Fibroblast of the aortic adventitia (primary cell): ENCODE data around the gene ZNF485. TPM values are rescaled to one million over a fixed set of nuclear protein-coding genes. Genes with fewer than 3 reads are reported as not detected.

Experiments
- DNase-seq: peaks from one replicate; pipeline ENCODE4 v3.0.0-alpha.2; 2010; ENCODE audit warnings: low read depth
- H3K4me3 ChIP-seq: 2 replicates; pipeline ENCODE4 v1.5.1; 2011; ENCODE audit warnings: low read depth, mild to moderate bottlenecking, control low read depth, low read length, moderate library complexity
- CTCF ChIP-seq: IDR thresholded peaks from 2 replicates; pipeline ENCODE4 v1.5.1; 2011; ENCODE audit warnings: mild to moderate bottlenecking, low read length, control low read depth, inconsistent platforms; ENCODE audit not compliant: insufficient read depth
- total RNA-seq: library from RNA; depleted of rRNA; stranded (reverse); fragments of >200 nt; gene quantifications from 2 replicates; pipeline ENCODE4 v1.2.3, GENCODE V29; 2012; ENCODE audit warnings: low replicate concordance

The ZNF485 gene
- total RNA-seq, 1 donor: 3.8 TPM

- no peak for DNase-seq
- peak overlapping the region; percentile 79 for H3K4me3 ChIP-seq
- TF ChIP-seq CTCF: no peak
Measured at GRCh38 chr10:43605850-43606322, 352 bp upstream of the ZNF485 start.

DNA sequence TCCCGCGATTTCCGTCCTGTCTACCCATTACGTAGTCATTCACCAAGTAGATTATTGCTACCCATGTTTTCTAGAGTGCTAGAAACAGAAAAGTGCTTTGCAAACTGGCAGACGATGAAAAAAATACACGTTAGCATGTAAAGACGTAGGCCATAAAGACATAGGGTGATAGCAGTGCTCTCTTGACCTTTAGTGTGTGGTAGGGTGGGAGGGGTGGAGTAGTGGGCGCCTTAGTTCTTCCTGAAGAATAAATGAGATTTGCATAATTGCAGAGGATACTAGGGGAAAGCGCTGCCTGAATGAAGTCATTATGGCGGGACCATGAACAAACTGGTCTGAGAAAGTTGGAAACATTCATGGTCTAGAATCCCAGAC is 948 bp downstream of the ZNF485 start:
- TF ChIP-seq CTCF: no peak
- DNase-seq: no peak
- H3K4me3 ChIP-seq: peak overlapping the region; percentile 79

- no peak overlapping the region for H3K4me3 ChIP-seq
- no peak for DNase-seq
- TF ChIP-seq CTCF: no peak
Measured at GRCh38 chr10:43610636-43611035, 4.4 kb downstream of the ZNF485 start.

- DNase-seq: no peak
- TF ChIP-seq CTCF: no peak
- H3K4me3 ChIP-seq: no peak overlapping the region
Measured at GRCh38 chr10:43616697-43617370, 10.6 kb downstream of the ZNF485 start.

- H3K4me3 ChIP-seq: no peak overlapping the region
- TF ChIP-seq CTCF: no peak
- DNase-seq: no peak
Measured at GRCh38 chr10:43619368-43619767, 13.1 kb downstream of the ZNF485 start.

DNA sequence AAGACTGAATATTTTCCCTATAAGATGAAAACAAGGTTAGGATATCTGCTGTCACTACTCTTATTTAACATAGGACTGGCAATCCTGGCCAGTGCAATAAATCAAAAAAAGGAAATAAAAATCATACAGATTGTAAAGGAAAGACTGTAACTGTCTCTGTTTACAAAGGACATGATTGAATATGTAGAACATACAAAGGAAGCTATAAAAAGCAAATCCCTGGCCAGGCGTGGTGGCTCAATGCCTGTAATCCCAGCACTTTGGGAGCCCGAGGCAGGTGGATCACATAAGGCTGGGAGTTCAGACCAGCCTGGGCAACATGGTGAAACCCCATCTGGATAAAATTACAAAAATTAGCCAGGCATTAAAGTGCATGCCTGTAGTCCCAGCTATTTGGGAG is 15.8 kb downstream of the ZNF485 start:
- no peak overlapping the region for H3K4me3 ChIP-seq
- no peak for TF ChIP-seq CTCF
- DNase-seq: no peak

DNA sequence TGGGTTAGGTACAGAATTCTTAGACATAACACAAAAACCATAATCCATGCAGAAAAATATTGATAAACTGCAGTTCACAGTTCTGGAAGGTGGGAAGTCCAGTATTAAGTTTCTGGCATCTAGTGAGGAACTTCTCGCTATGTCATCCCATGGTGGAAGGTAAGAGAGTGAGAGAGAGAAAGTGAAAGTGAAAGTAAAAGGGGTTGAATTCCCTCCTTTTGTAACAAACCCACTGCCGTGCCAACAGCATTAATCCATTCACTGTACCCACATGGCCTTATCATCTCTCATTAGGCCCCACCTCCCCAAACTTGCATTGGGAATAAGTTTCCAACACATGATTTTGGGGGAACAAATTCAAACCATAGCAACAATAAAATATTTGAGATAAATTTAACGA is 17.1 kb downstream of the ZNF485 start:
- peak; percentile 52 for DNase-seq
- TF ChIP-seq CTCF: no peak
- H3K4me3 ChIP-seq: peak overlapping the region; percentile 49
